CD4-positive, alpha-beta T cell treated with Interferon alpha-2 for 1 hour (primary cell): ENCODE data around the gene EN2.

Experiments used
- DNase-seq, 2 donors: peaks; one replicate each; pipeline ENCODE4 v3.0.0-alpha.2; 2020 to 2022

The EN2 gene

DNA sequence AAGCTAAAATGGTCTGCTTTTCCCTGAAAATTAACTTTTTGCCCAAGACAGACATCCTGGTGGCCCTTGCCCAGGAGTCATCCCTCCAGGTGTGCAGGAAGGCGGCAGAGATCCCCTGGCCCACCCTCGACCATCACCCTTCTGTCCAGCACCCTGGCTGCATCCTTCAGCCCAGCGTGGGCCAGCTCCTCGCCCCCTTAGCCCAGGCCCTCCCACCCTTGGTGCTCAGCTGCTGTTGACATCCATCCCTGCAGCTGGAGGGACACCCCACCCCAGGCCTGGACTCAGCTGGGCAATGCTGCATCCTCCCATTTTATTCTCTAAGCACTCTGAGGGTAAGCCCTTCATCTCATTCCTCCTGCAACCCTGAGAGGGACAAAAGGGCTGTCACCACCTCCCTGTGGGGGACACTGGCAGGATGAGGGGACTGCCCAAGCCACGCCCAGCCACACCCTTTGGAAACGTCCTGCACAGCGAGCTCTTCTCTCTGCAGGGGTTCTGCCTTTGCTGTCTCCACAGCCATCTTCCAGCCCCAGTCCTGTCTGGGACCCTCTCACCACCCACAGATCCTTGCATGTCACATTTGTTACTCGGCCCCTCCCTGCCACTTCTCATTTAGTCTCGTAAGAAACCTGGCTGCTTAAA is 30.7 kb downstream of the EN2 start:
- no peak for DNase-seq

DNA sequence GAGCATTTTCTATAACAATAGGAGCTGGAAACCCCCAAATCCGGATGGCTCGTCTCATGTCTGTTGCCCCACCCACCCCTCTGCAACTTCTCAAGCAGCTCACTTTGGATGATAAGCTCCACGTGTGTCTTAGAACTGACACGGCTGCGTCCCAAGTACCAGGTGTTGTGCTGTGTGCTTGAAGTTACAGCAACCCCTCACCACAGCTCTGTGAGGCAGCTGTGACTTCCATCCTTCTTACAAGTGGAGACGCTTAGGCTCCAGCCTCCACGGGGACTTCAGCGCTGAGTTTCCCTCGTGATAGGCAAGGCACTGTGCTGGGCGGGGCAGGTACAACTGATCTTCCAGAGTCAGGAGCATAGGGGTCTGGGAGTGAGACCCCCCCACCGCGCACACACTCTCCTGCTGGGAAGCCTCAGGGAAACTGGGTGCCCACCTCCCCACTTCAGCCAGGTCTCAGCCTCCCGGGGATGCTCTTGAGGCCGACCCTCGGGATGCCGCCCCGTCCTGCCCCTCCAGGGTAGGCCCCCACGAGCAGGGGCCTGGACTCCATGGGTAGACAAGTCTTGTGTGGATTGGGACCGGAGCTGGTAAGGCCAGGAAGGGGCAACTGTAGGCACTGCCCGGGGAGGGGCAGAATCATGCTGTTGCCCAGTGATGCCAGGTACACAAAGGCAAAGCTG is 31.4 kb downstream of the EN2 start:
- DNase-seq: no peak

DNA sequence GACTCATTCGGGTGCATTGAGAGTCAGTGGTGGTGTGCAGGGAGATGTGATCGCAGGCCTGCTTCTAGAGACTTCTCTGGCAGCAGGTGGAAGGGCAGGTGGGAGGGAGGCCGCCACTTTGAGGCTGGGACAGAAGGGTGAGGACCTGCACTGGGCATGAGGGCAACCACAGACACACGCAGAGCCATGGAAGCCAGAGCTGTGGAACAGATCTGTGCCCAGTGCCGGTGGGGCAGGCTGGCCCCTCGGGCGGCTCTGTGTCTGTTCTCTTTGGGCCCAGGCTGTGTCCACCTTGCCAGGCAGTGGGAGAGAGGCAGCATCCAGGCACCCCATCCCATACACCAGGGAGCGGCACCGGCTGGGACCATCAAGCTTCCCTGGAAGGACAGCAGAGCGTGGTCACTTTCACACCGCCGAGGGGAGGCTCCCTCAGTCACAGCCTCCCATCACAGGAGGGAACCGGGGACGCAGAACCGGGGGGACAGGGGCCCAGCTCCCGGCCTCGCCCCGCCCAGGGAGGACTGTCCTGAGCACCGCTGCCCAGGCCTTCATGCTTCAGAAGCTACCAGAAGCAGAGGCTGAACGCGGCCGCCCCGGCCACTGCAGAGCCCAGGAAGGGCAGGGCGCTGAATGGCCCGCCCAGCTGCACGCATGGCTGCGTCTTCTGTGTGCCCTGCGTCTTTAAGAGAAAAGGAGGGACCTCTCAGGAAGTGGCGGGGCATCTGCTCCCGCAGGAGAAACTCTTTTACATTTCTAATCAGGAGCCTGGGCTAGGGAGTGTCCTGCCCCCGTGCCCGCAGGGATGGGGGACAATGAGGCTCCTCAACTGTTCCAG is 32.1 kb downstream of the EN2 start:
- DNase-seq: no peak

DNA sequence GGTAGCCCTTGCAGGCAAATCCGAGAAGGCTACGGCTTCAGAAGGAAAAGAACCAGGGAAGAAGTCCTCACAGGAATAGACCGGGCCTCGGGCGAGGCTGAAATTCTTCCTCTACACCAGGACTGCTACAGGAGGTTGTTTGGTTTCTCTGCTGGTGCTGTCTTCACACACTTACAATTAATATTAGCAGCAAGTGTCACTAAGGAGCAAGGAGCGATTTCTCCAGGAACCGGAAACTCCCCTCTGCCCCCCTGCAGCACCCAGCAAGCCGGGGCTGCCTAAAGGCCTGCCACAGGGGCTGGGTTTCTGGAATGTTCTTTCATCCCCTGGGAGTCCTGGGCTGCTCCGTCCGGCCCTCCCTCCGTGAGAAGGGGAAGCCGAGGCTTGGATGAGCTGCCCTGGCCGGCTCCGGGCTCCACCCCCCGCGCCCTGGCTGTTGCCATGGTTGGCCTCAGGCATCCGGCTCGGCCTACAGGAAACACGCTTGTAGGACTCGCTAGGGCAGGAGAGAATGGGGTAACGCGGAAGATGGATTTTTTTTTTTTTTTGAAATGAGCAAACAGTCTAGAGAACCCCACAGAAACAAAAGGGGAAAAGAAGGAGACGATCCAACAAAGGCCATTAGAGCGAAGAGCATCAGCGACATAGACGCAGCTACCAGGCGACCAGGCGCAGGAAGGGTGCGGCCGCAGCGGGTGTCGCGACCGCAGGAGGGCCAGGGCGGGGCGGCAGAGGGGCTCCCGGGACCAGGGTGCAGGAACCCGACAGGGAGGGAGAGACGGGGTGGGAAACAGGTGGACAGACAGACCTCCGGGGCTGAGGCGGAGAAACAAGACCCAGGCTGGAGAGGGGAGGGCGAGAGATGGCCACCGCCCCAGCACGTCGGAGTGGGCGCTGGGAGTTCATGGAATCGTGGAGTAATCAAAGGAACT is 33.0 kb downstream of the EN2 start:
- peak; percentile 30 to 37 for DNase-seq

DNA sequence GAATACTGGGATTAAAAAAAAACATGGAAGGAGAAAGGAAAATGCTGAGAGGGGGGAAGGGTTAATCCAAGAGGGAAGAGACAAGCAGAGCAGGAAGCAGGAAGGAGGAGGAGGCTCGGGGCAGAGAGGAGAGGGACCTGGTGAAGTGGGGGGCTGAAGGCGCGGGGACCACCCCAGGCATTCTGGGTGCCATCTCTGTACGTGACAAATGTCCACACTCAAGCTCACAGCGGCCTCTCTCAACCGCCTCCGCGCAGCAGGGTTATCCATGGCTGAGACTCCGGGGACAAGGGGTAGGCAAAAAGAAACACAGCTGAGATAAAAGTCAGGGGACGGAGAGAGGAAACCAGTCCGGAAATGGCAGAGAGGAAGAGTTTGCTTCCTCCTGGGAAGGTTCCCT is 33.9 kb downstream of the EN2 start:
- DNase-seq: no peak

DNA sequence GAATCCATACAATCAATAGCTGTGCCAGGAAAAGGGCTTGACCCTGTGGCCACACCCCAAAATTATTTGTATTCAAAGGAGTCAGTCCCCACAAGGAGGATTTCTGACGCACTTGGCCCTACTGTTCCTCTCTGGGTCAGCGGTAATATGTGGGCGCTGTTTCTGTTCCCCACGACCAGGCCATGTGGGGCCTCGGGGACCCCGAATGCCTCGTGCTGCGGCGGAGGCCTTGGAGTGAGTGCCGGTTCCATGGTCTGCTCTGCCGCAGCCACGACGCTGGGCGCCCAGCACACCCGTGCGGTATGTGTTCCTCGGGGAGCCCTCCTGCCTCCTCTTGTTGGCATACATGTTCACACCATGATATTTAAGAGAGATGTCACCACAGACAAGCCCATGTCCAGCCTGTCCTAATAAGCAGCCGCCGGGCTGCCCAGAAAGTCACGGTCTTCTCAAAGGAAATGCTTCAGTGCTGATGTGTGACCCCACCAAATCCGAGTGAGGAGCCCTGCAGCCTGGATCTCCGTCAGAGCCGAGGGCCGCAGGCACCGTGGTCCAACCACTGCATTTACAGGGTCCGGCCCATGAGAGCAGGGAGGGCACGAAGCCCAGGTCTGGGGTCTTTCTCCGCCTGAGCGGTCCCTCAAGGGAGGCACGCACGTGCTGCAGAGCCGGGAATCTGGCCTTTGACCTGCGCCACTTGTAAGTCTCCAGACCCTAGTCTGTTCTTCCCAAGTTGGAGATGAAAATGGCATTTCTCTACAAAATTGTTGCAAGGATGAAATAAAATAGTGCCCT is 36.0 kb downstream of the EN2 start:
- no peak for DNase-seq

DNA sequence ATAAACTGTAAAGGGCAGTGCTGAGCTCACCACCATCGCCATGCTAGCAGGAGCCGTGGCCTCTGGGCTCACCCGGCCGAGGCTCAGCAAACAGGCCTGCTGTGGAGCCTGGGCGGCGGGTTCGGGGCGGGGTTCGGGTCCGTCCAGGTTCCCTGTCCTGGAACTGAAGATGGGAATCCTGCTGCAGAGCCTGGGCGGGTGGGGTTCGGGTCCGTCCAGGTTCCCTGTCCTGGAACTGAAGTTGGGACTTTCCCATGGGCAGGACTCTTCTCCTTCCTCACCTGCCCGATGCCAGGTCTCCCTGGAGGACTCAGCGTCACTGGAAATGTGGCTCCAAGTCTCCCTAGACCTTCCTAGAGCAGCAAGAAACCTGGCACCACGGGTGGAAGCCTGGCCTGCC is 36.6 kb downstream of the EN2 start:
- no peak for DNase-seq

DNA sequence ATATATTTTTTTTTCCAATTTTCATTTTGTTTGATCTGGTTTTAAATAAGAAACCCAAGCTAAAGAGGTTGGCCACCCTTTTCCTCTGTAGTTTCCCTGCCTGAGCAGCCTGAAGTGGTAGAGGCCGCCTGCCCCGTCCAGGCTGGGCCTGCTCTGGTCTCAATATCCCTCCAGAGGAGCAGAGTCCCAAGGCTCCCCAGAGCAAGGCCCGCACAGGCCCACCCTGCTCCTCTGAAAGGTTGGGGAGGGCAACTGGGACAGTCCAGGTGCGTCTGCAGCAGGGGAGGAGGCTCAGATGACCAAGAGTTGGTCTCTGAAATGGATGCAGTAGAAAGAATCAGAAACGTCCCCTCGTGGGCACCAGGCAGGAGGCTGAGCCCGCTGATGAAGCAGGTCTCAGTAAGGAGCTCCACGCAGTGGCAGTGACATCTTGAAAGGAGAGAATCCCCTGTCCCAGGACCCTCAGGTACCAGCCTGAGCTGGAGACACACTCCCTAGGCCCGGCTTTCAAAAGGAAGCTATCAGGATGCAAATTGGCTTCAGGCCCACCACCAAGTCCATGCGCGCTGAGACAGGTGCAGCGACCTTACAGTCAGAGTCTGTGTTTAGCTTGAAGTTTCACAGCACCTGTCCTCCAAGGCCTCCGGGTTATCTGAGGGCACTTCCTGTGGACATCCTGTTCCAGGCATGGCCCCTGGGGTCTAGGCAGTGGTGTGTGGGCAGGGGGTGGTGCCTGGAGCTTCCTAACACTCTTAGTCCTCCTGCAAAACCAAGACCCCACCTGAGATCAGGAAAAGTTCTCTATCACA is 37.7 kb downstream of the EN2 start:
- DNase-seq: no peak

DNA sequence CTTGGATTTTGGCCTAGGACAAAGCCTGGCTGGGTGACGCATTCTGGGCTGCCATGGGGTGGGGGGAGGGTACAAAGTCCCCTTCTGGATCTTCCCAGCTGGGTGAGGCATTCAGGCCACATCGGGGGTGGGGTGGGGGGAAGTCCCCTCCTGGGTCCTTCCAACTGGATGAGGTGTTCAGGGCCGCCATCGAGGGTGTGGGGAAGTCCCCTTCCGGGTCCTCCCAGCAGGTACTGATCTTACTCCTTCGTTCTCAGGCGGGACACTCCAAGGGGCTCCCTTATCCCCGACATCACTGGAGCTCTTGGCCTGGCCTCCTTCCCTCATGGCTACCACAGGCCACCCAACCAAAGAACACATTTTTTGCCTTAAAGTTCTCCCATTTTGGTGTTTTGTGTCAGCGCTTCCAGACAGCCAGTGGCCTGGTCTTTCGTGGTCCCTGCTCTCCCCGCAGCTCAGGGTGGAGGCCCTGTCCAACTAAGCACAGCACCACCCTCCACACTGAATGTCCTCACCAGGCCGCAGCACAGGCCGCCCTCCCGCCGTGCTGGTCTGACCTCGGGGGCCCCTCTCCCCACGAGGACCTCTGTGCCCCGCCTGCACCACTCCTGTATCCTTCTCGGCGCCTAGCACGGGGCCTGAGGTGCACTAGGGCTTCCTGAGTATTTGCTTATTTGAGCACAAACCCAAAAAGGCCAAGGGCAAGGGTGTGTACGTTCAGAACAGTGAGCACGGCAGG is 38.5 kb downstream of the EN2 start:
- DNase-seq: no peak

DNA sequence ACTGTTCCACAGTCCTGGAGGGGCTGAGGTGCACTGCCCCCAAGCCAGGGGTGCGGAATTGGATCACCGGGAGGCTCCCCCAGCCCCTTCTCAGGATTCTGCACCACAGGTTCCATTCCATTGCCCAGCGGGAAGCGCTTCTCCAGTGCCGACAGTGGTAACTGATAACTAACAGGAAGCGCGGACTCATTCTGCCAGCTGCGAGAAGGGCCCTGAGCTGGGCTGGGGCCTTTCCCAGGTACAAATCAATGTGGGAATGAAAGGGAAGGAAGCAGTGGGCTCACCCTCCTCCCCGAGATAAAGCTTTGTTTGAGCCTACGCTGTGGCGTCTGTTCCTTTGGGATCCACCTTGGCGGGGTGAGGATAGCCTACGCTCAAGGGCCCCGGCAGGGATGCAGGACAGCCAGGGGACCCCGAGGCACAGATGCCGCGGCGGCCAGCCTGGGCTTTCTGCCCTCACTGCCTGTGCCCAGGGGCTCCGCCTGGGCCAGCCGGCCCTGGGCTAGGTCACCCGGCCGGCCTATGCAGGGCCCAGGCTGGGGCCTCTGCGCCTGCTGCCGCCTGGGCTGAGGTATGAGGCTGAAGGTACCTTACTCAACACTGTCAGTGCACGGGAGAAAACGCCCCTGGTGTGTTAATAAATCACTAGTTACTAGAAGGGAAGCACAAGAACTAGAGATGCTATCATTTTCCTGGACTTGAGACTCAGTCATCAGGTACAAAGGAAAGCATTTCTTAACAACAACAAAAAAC is 39.4 kb downstream of the EN2 start:
- DNase-seq: no peak

DNA sequence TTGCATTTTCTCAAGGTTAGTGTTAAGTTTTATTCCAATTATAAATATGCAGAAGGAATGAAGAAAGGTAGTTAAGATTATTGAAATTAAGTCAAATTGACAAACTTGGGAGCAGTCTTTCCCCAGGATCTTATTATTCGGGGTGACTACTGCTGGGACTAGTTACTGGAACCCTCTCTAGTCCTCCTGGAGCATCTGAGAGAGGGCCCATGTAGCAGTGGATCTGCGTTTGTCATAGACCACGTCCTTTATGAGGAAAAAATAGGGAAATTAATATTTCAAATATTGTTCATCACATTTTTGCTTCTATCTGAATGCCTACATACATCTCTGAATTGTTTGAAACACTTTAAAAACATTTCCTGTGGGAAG is 47.5 kb downstream of the EN2 start:
- no peak for DNase-seq

DNA sequence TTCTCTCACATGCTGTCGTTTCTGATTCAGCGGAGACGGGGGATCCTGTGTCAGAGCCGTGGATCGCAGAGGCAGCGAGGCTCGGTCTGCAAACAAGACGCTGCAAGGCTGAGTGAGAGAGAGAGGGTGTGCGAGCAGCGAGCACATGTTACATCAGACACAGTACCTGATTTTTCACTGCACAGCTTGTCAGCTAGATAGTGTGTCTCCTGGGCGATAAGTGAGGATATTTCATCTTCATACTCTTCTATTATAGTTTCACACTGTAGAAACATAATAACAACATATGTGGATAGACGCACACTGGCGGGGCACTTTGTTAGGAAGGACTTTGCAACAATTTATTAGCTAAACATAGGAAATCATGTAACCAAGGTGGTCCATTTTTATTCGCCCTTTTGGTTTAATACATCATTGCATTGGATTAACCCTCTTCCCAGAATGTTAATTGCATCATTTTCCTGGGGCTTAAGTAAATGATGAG is 49.0 kb downstream of the EN2 start:
- DNase-seq: no peak

DNA sequence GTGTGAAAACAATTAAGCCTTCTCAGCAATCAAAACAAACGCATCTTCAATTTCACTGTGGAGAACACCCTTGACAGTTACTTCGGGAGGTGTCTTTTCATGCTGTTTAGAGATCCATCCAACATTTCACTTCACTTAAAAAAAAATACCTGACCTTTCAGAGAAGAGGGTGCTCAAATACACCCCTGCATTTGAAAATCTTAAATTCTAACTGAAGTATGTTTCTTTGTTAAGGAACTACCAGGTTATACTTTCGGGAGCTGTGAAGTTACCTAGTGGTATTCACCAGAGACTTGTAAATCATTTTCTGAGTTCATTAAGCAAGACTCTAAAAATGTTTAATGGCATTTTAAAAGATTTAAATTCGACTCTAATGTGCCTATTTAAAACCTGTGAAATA is 49.6 kb downstream of the EN2 start:
- no peak for DNase-seq

DNA sequence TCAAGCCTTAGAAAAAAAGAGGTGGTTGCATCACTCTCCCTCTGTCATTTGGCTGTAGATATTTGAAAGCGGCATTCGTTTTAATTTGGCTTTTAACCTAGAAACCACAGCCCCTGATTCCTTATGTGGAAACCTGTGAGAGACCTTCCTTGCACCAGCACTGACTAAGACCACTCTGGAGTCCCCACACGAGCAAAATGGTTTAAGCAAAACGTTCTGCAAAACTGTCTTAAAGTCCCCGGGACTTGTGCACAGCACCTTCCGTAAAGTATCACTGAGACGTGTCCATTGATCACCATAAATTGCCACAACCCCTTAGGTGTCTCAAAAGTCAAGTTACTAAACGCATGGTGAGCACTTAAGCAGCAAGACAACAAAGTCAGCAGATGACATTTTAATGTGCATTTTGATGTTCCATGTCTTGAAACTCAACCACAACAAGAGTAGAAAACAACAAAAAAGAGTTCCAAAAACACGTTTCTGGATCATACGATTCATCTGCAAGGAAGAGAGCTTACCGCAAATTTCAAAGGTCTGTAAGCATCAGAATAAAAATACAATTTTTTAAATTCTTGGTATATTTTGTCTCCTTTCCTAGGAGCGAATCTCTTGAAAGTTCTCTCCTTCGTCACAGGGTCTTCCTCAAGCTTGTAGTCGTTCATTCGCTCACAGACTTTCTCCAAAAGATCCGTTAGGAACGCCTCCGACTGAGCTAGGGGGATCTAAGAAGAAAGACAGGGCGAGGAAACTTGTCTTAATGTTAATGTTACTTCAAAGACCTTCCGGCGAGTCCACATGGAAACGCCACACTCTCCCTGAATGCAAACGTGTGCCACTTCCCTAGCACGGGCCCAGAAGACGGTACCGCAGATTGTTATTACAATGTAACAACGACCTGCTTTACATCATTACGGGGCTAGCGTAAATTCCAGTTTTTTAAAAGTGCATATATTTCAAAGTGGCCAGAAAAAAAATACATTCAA is 50.7 kb downstream of the EN2 start:
- DNase-seq: no peak

DNA sequence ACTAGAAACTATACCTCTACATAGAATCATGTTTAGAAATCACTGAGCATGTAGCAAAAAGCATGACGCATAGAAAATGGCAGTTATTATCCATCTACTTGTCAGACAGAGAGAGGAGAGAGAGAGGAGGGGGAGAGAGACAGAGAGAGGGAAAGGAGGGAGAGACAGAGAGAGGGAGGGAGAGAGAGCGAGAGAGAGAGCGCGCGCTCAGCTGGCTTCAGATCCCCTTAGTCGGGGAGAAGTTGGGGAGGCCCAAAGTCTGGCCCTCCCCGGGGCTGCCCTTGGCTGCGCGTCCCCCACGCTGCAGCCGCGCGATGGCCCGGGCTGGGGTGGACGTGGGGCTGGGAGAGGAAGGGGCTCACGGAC is 51.4 kb downstream of the EN2 start:
- DNase-seq: no peak

DNA sequence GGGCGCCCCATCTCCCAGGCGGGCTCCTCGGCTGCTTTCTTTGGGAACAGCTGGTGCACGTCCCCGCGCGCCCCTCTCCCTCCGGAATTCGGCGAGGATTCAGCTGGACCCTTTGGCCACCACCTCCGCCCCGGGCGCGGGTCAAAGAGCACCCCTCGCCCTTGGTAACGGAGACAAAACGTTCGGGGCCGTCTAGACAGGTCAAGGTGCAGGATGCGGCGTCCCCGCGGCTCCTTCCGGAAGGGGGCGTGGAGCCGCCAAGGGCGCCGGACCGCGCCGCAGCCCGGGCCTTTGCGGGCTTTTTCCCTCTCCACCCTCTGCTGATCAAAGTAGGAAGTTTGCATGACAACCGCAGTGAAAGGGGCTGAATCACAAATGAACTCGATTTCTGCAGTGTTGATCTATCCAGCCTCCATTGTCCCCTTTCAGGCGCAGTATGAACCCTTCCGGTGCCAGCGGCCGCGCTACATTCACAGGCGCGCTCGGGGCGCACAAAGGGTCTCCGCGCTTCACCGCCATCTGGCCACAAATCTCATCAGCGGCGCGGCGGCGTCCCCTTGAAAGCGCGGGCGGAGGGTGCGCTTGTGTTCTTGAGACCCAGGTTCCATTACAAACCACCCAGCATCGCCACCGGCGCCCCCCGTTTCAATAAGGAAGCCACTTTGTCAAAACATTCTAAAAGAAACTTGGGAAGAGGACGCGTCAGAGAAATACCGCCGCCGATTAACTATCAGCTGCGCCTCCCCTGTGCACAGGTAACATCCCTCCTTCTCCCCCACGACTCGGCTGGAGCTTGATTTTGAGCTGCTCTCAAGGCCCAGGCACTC is 52.0 kb downstream of the EN2 start:
- DNase-seq: no peak

DNA sequence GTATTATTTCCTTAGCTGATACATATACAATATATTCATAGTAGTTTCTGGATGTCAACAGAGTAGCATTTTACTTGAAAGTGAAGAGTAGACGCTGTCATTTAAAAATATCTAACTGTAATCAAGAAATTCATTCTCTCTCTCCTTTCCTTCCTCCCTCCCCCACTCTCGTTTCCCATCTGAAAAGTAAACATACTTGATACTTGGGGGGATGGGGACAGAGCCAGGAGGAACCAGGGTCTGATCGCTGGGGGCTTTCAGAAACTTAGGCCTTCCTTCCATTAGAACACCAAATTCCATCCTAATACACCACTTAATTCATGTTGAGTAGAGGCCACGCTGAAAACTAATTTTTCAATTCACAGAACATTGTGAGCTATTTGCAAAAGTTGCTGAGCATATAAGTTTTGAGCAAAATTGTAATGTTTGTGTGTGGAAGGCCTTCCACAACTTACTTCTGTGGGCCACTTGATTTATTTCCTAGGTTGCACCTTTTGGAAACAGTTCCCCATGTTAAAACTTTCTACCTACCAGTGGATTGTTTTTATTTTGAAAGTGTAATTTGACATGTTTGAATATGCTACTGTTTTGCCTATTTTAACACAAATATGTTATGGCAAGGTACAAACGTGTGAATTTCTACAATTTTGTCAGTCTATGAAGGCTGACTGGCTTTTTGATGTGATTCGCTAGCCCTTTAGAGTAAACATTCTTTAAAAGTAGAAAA is 53.2 kb downstream of the EN2 start:
- no peak for DNase-seq
